Measurements from ENCODE around the gene PEX16. TPM values are rescaled to one million over a fixed set of nuclear protein-coding genes. Genes with fewer than 3 reads are reported as not detected.

Gene PEX16
- total RNA-seq, 1 donor from 2014 or later = 29.1 TPM

DNA sequence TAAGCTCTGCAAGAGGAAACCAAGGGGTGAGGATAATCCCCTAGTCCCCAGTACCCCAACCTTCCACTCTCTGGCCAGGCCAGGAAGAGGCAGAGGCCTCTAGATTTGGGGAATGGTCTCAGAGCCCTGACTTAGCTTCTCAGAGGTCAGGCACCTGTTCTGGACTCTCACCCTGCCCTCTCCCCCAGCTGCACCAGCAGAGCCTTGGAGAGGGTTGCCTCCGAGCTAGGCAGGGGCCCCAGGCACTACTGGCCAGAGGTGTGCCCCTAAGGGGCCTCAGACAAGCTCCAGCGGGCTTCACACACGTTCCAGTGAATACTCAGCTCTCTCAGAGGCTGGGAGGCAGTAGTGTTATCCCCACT, 18.6 kb downstream of the PEX16 start:
- no peak for DNase-seq (ENCODE audit: low spot score)

DNA sequence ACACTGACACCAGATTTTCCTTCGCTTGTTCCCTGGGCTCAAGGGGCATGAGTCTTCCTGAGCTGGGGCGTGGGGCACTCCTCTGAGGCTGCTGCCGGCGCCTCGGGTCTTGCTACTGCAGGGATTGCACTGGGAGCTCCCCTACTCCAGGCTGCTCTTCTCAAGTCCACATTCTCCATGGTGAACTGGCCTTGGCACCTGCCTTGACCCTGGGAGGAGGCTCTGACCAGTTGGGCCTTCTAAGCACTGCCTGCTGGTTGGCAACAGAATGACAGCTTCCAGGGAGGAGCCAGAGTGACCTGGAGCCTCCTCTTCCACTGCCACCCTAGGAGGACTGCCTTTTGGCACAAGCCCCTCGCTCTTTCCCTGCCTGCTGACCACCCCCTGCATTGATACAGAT, 20.1 kb downstream of the PEX16 start:
- DNase-seq (ENCODE audit: low spot score) = no peak

DNA sequence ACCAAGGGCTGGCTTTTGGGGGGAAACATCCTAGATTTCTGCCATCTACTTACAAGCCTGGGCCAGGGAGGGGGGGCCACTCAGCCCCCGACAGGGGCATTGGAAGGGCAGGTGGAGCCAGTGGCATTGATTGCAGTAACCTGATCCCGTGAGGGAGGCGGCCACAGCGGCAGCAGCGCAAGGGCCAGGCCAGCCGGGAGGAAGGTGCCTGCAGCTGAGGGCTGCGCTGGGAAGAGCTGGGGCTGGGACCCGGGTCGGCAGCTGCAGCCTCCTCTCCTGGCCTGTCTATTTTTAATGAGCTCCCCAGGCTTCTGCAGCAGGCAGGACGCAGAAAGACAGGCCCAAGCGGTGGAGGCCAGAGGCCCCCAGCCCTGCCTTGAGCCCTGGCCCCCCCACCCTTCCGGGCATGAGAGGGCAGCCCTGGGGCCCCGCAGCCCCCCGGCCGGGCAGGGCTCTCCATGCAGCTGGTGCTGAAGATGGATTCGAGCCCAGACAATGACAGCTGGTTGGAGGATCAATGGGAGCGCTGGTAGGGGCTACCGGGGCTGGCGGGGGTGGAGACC, 21.2 kb downstream of the PEX16 start:
- no peak for DNase-seq (ENCODE audit: low spot score)

DNA sequence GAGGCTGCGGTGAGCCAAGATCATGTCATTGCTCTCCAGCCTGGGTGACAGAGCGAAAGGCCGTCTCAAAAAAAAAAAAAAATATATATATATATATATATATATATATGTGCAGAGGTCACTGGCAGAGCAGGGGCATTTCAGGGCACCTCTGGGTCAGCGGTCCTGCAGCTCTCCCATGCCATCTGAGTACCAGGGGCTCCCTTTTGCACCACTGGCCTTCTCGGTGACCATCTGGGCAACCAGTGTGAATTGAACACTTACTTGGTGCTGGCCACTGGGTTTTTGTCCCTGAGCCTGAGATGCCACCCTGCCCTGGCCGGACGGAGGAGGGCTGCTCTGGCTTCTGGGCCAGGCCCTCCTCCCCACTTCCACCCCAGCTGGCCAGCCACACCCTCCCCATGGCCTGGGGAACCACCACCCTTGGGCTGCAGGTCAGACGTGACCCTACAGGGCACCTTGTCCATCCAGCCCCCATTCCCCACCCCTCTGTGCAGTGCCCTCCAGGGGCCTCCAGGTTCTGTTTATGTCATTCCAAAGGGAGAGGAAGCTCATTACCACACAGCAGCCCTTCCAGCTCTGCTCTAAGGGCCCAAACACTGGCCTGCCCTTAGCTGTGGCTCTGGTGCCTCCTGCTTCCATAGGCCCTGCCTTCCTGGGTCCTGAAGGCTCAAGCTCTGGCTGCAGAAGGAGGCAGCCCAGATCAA, 22.0 kb downstream of the PEX16 start:
- DNase-seq (ENCODE audit: low spot score) = no peak

DNA sequence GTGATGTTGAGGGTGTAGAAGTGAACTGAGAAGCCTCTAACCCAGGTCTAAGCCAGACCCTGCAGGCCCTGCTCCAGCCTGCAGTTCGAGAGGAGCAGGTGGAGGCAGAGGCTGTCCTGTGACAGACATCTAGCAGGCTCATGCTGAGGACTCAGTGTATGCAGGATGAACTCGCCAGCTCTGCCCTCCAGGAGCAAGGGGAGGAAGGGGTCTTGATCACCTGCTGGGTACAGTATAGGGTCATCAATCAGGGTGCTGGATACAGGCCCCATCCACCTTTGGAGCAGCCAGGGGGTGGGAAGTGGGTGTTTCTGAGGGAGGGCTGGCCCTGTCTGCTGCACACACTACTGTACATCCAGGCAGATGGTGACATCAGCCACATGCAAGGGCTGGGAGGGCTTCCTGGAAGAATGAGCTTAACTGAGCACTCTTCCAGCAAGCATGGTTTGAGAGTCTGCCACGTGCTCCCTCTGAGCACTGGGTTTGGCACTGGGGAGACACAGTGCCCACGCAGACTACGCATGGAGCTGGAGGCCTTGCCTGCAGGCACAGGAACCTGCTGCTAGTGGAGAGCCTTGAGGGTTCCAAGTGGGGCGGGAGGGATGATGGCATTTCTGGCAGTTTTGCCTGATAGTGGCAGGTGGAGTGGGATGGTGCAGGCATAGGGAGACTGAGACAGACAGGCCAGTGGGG, 23.0 kb downstream of the PEX16 start:
- no peak for DNase-seq (ENCODE audit: low spot score)

DNA sequence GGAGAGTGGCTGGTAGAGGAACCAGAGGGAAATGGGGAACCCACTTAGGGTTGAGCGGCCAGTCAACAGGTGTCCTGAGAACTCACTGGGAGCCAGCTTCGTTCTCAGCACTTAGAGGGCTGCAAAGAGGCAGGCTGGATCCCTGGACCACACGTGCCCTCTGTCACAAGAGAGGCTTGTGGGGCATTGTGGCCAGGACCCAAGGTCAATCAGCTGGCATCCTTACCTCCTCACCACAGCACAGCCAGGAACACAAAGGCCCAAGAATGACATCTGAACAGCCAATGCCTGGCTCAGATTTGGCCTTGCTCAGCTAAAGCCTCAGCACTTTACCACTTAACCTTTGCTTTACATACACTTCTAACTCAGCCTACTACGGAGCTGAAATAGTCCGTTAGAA, 24.8 kb downstream of the PEX16 start:
- DNase-seq (ENCODE audit: low spot score) = no peak

DNA sequence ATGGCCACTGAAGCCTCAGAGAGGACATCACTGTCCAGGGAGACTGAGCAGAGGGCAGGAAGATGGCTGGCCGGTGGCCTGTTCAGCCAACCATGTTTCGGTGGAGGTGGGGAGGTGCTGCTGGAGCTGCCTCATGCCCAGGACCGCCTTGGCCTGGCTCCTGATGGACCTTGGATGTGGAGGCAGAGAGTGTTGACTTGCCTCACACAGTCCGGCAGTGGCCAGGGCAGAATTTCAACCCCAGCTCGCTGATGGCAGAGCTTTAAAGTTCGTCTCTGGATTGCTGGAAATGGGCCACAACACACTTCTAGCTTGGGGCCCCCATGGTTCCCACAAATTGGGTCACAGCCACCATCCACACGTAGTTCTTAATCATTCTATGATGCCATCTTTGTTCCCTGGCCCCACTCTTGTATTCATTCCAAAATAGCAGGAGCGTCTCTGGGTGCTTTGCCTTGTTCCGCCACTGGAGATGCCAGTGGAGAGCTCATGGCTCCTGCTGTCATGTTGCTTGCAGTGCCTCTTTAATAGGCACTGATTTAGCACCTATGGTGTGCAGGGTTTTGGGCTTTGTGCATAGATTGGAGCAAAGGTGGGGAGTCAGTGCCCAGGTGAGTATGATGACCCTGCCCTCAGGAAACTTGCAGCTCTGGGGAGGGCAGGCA, 26.7 kb downstream of the PEX16 start:
- no peak for DNase-seq (ENCODE audit: low spot score)

DNA sequence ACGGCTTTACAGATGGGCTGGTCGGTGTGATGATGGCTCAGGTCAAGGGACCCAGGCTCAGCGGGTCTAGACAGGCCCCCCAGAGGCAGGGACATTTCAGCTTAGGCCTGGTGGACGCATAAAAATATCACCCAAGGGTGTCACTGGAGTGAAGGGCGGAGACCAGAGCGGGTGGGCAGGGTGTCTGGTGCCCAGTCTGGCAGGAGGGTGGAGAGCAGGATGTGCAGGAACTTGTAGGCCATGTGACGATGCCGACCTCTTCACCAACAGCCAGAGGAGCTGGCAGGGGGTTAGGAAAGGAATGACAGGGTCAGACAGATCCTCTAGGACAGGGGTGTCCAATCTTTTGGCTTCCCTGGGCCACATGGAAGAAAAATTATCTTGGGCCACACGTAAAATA, 27.7 kb downstream of the PEX16 start:
- no peak for DNase-seq (ENCODE audit: low spot score)

DNA sequence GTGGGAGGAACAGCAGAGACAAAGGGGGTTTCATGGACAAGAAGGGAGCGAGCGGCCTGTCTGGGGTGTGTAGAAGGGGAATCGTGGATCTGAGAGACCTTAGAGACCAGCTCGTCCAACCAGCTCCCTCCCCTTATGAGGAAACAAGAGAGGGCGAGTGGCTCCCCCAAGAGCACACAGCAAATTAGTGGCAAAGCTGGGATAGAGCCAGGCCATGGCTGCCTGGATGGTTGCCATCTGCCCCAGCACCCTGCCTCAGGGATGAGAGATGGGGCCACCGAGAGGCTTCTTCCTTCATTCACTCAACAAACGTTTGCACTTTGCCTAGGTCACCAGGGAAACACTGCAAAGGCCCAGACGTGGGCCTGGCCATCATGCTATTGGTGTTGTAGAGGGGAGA, 28.1 kb downstream of the PEX16 start:
- no peak for DNase-seq (ENCODE audit: low spot score)

DNA sequence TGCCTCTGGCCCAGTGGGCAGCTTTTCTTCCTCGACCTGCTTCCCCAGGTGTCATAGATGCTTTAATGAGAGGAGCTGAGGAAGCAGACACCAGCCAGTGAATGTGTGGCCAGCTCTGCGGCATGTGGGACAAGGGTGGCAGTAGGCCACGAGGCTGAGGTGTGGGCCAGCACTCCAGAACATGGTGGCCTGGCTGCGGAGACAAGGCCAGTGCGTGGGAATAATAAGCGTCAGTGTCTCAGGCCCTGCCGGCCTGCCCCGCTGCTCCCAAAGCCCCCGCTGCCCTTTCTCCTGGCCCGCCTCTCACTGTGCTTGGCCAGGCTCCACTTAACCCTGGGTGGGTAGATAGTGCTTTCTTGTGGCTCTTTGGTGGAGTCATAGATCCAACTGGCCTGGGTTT, 30.1 kb downstream of the PEX16 start:
- no peak for DNase-seq (ENCODE audit: low spot score)

DNA sequence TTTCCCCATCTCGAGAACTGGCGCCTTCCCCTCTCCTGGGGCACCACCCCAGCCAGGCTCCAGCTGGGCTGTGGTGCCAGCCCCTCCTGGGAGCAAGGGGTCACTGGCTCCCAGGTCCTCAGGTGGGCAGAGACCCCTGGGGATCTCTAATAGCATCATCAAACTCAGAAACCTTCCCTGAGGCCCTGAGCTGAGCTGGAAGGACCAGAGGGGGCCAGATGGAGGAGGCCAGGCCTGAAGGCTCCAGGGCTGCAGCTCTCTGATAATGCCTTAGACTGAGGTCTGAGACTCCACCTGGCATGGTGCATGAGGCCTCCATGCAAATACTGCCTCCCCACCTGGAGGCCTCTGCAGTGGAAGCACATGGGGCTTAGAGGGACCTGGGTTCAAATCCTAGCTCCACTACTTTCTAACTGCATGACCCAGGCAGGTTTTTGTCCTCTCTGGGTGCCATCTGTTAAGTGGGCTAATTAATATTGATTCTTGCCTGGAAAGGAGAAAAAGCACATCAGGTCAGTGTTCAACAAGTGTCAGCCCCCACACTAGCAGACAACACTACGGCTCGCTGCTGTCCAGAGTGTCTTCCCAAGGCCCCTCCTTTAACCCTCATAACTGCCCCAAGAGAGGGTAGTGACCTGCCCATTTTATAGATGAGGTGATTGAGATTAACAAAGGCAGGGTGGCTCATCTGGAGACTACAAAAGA, 30.7 kb downstream of the PEX16 start:
- no peak for DNase-seq (ENCODE audit: low spot score)

DNA sequence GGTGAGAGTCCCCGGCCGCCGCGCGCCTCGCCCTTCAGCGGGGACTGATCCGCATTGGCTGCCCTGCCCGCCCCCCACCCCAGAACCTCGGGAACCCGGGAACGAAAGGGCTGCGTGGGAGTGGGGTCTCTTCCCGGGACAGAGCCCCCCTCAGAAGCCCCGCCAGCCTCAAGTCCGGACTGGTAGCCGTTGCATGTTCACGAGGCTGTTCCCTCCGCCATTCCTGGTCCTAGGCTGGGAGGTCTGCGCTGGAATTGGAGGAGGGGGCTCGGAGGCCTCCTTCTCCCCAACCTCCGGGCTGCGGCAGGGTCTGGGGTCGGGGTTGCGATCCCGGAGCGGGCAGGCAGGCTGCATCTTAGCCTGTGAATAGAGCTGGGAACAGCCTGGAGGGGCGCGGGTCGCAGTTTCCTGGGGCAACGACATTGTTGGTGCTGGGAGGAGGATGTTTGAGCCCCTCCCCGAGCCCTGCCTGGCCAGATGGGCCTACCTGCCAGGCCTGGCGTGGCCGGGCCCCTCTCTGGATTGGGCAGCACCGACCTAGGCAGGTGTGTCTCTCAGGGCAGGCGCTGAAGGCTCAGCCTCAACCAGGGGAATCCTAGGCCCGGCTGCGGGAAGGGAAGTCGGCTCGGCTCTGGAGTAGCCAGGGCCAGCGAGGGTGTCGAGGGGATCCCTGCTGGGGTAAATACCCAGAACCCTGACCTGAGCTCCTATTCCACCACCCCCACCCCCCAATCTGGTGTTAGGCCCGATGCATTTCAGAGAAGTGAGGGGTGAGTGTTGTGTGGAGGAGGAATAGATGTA, 31.6 kb downstream of the PEX16 start:
- no peak for DNase-seq (ENCODE audit: low spot score)

DNA sequence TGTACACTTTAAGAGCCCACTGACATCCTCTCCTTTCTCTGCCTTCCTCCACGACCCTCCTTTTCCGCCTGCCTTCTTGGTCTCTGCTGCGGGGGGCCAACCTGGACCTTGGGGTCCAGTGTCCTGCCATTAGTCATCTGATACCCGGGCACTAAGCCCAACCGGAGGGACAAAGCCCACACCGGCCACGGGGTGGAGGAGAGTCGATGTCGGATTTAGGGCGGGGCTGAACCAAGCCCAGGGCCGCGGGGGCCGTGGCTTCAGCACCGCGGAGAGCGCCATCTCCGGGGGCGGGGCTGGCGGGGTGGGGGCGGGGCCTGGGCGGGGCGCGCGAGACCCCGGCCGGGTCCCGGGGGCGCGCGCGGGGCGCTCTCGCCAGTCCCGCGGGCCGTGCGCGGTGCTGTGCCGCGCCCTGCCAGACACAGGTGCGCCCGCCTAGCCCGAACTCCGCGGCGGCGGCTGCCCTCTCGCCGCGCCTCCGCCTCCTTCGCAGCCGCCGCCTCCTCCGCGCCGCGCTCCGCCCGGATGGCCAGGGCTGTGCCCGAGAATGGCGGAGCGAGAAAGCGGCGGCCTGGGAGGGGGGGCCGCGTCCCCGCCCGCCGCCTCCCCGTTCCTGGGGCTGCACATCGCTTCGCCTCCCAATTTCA, 32.3 kb downstream of the PEX16 start, which contains the start of gene MAPK8IP1:
Gene MAPK8IP1, plus strand, starts transcription at position 378 of the 647 bp plus-strand sequence. Its CDS starts 170 bp downstream, at position 548.
- DNase-seq (ENCODE audit: low spot score) = no peak

DNA sequence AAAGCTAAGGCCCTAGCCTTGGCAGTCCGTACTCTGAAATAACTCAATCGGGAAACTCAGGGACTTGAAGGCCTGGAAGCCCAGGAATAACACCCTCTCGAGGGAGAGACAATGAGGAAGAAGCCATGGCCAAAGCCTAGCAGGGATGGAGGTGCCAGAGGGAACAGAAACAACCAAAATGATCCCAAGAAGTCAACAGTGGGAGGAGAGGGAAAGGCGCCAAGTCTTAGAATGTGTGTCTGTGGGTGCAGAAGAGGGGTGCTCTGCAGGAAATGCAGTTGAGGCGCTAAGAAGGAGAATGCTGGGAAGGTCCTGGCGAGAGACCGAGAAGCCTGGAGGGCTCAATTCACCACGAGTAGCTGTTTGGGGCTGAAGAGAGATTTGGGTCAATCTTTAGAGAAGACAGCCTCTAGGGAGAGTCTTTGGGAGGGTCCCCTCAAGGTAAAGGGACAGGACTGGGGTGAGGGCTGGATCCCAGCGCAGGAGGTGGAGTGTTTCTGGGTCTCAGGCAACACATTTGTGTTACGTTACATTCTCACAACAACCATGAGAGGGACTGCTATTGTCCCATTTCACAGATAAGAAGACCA, 33.0 kb downstream of the PEX16 start:
- DNase-seq (ENCODE audit: low spot score) = no peak

DNA sequence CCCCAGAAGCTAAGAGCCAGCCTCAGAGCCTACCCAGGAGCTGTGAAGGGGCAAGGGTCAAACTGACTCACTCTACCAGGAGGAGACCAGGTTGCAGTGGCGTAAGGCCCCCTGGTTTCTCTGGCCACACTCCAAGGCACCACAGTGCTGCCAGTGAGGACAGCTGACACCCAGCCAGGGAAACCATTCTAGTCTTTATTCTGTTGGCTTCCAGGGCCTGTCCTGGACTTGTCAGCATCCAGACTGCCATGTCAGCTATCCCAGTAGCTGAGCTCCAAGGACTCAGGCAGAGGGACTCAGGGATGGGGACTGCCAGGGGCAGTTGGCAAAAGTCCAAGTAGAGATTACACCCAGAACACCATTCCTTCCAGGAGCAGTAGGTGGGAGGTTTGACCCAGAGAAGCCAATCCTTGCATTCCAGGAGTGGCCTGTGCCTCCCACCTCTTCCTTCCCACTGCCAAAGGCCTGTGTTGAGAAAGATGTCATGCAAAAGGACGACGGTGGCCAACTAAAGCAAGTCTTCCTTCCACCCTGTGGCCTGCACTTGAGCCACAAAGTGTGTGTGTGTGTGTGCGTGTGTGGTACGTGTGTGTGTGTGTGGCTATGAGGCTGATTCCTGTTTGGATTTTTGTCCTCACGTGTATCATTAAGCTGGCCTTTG, 35.8 kb downstream of the PEX16 start:
- DNase-seq (ENCODE audit: low spot score) = no peak

DNA sequence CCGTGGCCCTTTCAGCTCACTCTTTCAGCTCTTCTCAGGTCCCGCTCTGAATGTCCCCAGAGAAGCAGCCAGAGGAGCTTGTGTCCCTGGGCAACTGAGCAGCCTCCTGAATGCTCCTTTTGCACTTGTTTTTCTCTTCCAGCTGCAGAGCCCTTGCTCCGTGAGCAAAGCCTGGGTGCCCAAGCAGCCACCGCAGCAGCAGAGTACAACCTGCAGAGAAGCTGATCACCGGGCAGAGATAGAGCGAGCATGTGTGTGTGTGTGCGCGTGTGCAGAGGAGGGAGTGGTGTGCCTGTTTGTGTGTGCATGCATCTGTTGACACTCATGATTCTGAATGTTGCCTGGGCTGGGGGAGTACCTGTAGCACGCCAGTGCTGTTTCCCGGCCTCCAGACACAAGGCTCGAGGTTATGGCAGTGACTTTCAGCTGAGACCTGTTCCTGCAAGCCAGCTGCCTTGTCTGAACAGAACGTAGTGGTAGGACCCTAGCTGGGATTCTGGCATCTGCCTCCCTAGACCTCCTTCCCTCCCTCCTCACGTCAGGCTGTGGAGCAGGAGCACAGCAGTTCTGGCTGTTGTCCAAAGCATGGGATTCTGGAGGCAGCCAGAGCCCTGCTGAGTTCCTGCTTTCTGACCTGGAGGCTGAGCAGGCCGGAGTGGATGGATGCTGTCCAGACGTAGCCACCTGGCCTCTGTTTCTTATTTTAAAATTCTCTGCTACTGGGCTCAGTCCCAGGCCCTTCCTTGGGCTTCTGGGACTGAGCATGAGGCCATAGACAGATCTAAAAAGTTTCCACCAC, 36.7 kb downstream of the PEX16 start:
- DNase-seq (ENCODE audit: low spot score) = no peak

DNA sequence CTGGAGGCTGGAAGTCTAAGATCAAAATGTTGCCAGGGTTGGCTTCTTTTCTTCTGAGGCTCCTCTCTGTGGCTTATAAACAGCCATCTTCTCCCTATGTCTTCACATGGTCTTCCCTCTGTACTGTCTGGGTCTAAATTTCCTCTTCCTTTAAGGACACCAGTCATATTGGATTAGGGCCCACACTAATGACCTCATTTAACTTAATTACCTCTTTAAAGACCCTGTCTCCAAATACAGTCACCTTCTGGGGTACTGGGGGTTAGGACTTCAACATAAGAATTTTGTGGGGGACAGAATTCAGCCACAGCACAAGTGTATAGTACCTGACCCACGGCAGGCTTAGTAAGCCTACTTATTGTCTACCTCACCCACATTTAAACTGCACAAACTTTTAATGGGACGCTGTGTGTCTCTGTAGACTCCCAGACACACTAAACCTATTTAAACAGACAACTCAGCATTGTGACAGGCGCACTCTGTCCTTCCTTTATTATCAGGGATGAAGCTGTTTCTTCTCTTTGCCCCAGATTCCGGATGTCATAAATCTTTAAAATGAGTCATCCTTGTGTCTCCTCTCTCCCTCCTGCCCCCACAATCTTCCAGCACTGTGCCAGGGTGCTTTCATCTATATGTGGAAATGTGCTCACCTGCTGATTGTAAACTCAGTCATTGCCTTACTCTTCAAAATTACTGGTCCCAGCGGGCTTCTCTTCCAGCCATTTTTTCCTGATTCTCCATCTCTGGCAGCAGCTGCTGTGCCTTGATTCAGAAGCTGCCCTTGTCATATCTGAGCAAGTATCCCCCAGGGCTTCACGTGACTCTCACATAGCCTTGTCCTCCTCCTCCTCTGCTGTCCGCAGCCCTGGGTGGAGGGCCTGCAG, 37.6 kb downstream of the PEX16 start:
- DNase-seq (ENCODE audit: low spot score) = no peak

DNA sequence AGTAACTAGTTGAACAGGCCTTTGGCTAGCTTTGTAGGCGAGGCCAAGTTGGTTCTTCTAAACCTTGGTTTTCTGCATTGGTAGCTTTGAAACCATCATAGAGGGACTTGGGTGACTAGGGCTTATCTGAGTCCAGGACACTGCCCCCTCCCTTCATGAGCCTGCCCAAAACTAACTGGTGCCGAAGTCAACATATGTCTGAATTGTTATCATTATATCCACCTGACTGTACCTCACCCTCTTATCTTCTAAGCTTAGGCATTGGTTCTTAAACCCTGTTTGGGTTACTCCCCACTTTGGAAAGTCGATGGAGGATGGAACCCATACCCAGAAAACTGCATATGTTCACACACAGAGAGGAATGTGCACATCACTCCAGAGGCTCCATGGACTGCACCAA, 39.8 kb downstream of the PEX16 start:
- DNase-seq (ENCODE audit: low spot score) = no peak
